Measurements from ENCODE around the gene TRERF1. TPM values are rescaled to one million over a fixed set of nuclear protein-coding genes. Genes with fewer than 3 reads are reported as not detected.

Gene TRERF1
- total RNA-seq, 1 experiment from 2014 or later, result 14.5 TPM

GRCh38 chr6:42443312-42444060, 8.2 kb downstream of the TRERF1 start:
- Histone ChIP-seq H3K4me2 (no peak overlapping the region), H3F3A (ENCODE audit: insufficient read depth, low read depth) (no peaks in the 10 kb centered on the region), H2AFZ (no peak overlapping the region), H3K4me1 (replicated peaks; ENCODE audit: insufficient read depth) (peaks cover 8% of the 10 kb centered on the region), H3K27ac (no peak overlapping the region), H3K36me3 (ENCODE audit: low read depth) (no peaks in the 10 kb centered on the region), H3K9me2 (ENCODE audit: insufficient read depth) (no peaks in the 10 kb centered on the region), H3K9me3 (ENCODE audit: insufficient read depth, low read depth) (no peaks in the 10 kb centered on the region), H3K27me3 (ENCODE audit: insufficient read depth, low read depth) (no peaks in the 10 kb centered on the region), H4K20me1 (ENCODE audit: insufficient read depth) (no peaks in the 10 kb centered on the region; the same call in 1 of the 2 replicates), H3K79me2 (ENCODE audit: low read depth) (peaks cover 90% of the 10 kb centered on the region), H3K4me3 (no peak overlapping the region)
- no TSS peak for BruUV-seq (replicated peaks)
- TF ChIP-seq EZH2 (IDR thresholded peaks at IDR 0.05; ENCODE audit: low read depth), result no peak
- TF ChIP-seq CTCF (conservative IDR thresholded peaks at IDR 0.05), result no peak
- ChIA-PET POLR2A (ENCODE audit: unreplicated experiment) (no interaction called here), CTCF (no interaction called here)
- DNase-seq, result no peak
- intact Hi-C loops (cut with micrococcal nuclease; ENCODE audit: unreplicated experiment), result no loop called here

GRCh38 chr6:42441697-42442081, 10.0 kb downstream of the TRERF1 start:
- H3K9me2 ChIP-seq (ENCODE audit: insufficient read depth), result no peaks in the 10 kb centered on the region
- H3K27me3 ChIP-seq (ENCODE audit: insufficient read depth, low read depth), result no peaks in the 10 kb centered on the region
- H3K36me3 ChIP-seq (ENCODE audit: low read depth), result no peaks in the 10 kb centered on the region
- H4K20me1 ChIP-seq (ENCODE audit: insufficient read depth), result no peaks in the 10 kb centered on the region; the same call in 1 of the 2 replicates
- H3K4me2 ChIP-seq, result no peak overlapping the region
- no peak overlapping the region for H3K27ac ChIP-seq
- no TSS peak for BruUV-seq (replicated peaks)
- no peak overlapping the region for H3K4me3 ChIP-seq
- H3K9me3 ChIP-seq (ENCODE audit: insufficient read depth, low read depth), result no peaks in the 10 kb centered on the region
- H3K79me2 ChIP-seq (ENCODE audit: low read depth), result peaks cover 80% of the 10 kb centered on the region
- H3F3A ChIP-seq (ENCODE audit: insufficient read depth, low read depth), result no peaks in the 10 kb centered on the region
- CTCF ChIA-PET, result no interaction called here
- intact Hi-C loops (cut with micrococcal nuclease; ENCODE audit: unreplicated experiment), result no loop called here
- no peak overlapping the region for H2AFZ ChIP-seq
- no peak for DNase-seq
- no peak for TF ChIP-seq EZH2 (IDR thresholded peaks at IDR 0.05; ENCODE audit: low read depth)
- TF ChIP-seq CTCF (conservative IDR thresholded peaks at IDR 0.05), result no peak
- H3K4me1 ChIP-seq (replicated peaks; ENCODE audit: insufficient read depth), result peaks cover 8% of the 10 kb centered on the region
- POLR2A ChIA-PET (ENCODE audit: unreplicated experiment), result interaction anchor here (0.6 kb wide), 1 partner anchor 324 kb away, joined by 3 read pairs; no protein-coding TSS in a partner anchor

- no peak overlapping the region for H3K4me2 ChIP-seq
- POLR2A ChIA-PET (ENCODE audit: unreplicated experiment), result interaction anchor here (0.6 kb wide), 1 partner anchor 323 kb away, joined by 3 read pairs; no protein-coding TSS in a partner anchor
Observed at GRCh38 chr6:42440778-42441696, 10.7 kb downstream of the TRERF1 start.

More at GRCh38 chr6:42440778-42441696, 10.7 kb downstream of the TRERF1 start:
- no peak for TF ChIP-seq CTCF (conservative IDR thresholded peaks at IDR 0.05)
- no peak for TF ChIP-seq EZH2 (IDR thresholded peaks at IDR 0.05; ENCODE audit: low read depth)
- DNase-seq, result no peak
- Histone ChIP-seq H3K36me3 (ENCODE audit: low read depth) (no peaks in the 10 kb centered on the region), H2AFZ (no peak overlapping the region), H3K9me3 (ENCODE audit: insufficient read depth, low read depth) (no peaks in the 10 kb centered on the region), H3K4me1 (replicated peaks; ENCODE audit: insufficient read depth) (peaks cover 8% of the 10 kb centered on the region), H3K27ac (no peak overlapping the region), H3K79me2 (ENCODE audit: low read depth) (peaks cover 73% of the 10 kb centered on the region), H3K9me2 (ENCODE audit: insufficient read depth) (no peaks in the 10 kb centered on the region), H3K27me3 (ENCODE audit: insufficient read depth, low read depth) (no peaks in the 10 kb centered on the region), H3F3A (ENCODE audit: insufficient read depth, low read depth) (no peaks in the 10 kb centered on the region), H4K20me1 (ENCODE audit: insufficient read depth) (no peaks in the 10 kb centered on the region; the same call in 1 of the 2 replicates), H3K4me3 (no peak overlapping the region)
- CTCF ChIA-PET, result no interaction called here
- intact Hi-C loops (cut with micrococcal nuclease; ENCODE audit: unreplicated experiment), result no loop called here
- no TSS peak for BruUV-seq (replicated peaks)
